HG02981 (cell line): Measurements from ENCODE around the gene GMIP.

Experiments
- ATAC-seq: cut with Tn5 transposase; IDR thresholded peaks from one replicate; pipeline ENCODE4 v1.9.1; 2021; ENCODE audit warnings: mild to moderate bottlenecking, moderate library complexity; ENCODE audit not compliant: unreplicated experiment

GMIP gene

DNA sequence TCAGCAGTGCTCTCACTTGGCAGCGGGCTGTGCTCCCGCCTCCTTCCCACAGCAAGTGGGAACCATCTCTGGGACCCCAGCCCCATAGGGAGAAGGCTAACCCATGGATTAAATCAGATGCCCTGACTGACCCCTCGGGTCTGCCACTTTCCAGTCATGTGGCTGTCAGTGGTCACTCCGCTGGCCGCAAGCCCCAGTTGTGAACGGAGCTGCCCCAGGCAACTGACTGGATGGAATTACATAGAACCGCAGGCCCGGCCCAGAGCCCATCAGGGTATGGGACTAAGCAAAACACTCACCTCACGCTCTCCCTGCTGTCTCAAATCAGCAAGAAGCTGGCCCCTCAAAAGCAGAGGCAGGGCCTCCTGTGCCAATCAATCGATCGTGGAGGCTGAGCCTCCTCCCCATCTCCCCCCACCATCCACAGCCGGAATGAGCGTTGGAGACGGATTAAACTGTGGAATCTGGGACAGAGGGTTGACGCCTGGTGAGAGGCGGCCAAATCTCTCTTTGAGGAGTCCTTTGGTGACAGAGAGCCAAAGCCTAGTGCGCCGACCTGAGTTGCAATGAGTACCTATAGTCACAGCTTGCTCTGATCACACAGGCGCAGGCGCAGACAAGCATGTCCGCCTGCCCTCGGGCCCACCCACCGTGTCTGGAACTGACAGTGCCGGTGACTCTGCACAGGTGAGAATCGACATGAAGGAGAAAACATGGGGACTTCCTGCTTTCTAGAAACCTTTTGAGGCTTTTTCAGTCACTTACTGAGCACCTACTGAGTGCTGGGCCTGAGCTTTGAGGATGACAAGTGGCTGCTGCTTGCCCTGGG is 63.7 kb downstream of the GMIP start:
- ATAC-seq, result no peak
